ENCODE data around the gene CCL21. TPM values are rescaled to one million over a fixed set of nuclear protein-coding genes. Genes with fewer than 3 reads are reported as not detected.

The CCL21 gene
- total and polyA plus RNA-seq, 2 of the 4 experiments (the other 2 are of a cell fraction) = not detected

GRCh38 chr9:34674440-34674839, 35.5 kb downstream of the CCL21 start:
- H3K4me1 ChIP-seq (ENCODE audit: control insufficient read depth, insufficient read depth, low read length) = no peaks in the 10 kb centered on the region
- no peak overlapping the region for H3K14ac ChIP-seq (replicated peaks; ENCODE audit: low read depth, low read length)
- WGBS, 2 experiments (ENCODE audit: extremely low coverage in 2 of 2, insufficient read length in 1 of 2) = 71 to 100% methylated on average over 1 of the region's 3 CpGs
- no peak overlapping the region for H4K5ac ChIP-seq (ENCODE audit: low read depth, low read length)
- H3K36me3 ChIP-seq (ENCODE audit: control insufficient read depth, insufficient read depth, low read length) = peaks cover 2% of the 10 kb centered on the region
- peaks cover 25 to 27% of the 10 kb centered on the region in 2 experiments for H3K79me1 ChIP-seq (ENCODE audit: low read depth in 1 of 2, low read length in 2 of 2)
- no peak overlapping the region for H3K27ac ChIP-seq (ENCODE audit: insufficient read depth, low read length)
- no peak overlapping the region for H2AK5ac ChIP-seq (ENCODE audit: low read depth, low read length)
- no peak overlapping the region for H3K9ac ChIP-seq (ENCODE audit: low read depth, low read length)
- intact Hi-C loops (cut with micrococcal nuclease) (no loop called here), dilution Hi-C loops (cut with HindIII; ENCODE audit: low sequenced_read_pairs, unreplicated experiment) (no loop called here), in situ Hi-C loops (cut with MboI; ENCODE audit: low sequenced_read_pairs) (no loop called here)
- ChIA-PET POLR2A (ENCODE audit: unreplicated experiment) (no interaction called here), CTCF (interaction anchor here (1.0 to 3.3 kb wide), 2 partner anchors 27 to 28 kb away, joined by 3 to 16 read pairs; no protein-coding TSS in a partner anchor)
- no peak overlapping the region for H2BK5ac ChIP-seq (ENCODE audit: low read depth, low read length, poor library complexity, severe bottlenecking)
- no peak overlapping the region for H3K4ac ChIP-seq (ENCODE audit: low read depth, low read length)
- H2BK15ac ChIP-seq (ENCODE audit: low read depth, low read length) = no peak overlapping the region
- no peak overlapping the region for H3K4me2 ChIP-seq (ENCODE audit: low read depth, low read length)
- H3K4me3 ChIP-seq (ENCODE audit: insufficient read depth, low read depth, low read length) = no peak overlapping the region
- ATAC-seq (ENCODE audit: low read depth) (no peak), DNase-seq (no peak)
- H2BK120ac ChIP-seq (ENCODE audit: low read depth, low read length) = no peak overlapping the region
- H3K23ac ChIP-seq (ENCODE audit: low read depth, low read length) = no peak overlapping the region
- no peaks in the 10 kb centered on the region for H3K27me3 ChIP-seq (ENCODE audit: control insufficient read depth, insufficient read depth, low read length)
- H4K8ac ChIP-seq (ENCODE audit: low read depth in 2 of 2, low read length in 2 of 2) = no peak overlapping the region
- TF ChIP-seq MXI1 (IDR thresholded peaks at IDR 0.05; ENCODE audit: borderline replicate concordance, low read depth, low read length) (no peak), USF2 (IDR thresholded peaks at IDR 0.05; ENCODE audit: low read depth, low read length) (no peak), MAFK (IDR thresholded peaks at IDR 0.05; ENCODE audit: low read depth, low read length) (no peak), CTCF (conservative IDR thresholded peaks at IDR 0.05; ENCODE audit: low read depth, low read length) (no peak), BHLHE40 (IDR thresholded peaks at IDR 0.05; ENCODE audit: low read depth, low read length) (no peak)
- H3K9me1 ChIP-seq (ENCODE audit: insufficient read depth, low read length) = no peaks in the 10 kb centered on the region; the same call in 1 of the 2 replicates
- H4K20me1 ChIP-seq (ENCODE audit: insufficient read depth, low read length) = no peaks in the 10 kb centered on the region
- no peak overlapping the region for H4K91ac ChIP-seq (ENCODE audit: insufficient read depth, low read depth, low read length)
- no peak overlapping the region for H2BK20ac ChIP-seq (ENCODE audit: low read depth, low read length)
- H3K18ac ChIP-seq (ENCODE audit: low read depth, low read length) = no peak overlapping the region
- no peak overlapping the region for H3K56ac ChIP-seq (ENCODE audit: extremely low read depth, insufficient read depth, low read length)
- no peaks in the 10 kb centered on the region for H3K9me3 ChIP-seq (ENCODE audit: control insufficient read depth, insufficient read depth, low read length)
- no peak overlapping the region for H2AFZ ChIP-seq (replicated peaks; ENCODE audit: low read length, poor library complexity)
- no TSS peak for BruUV-seq (replicated peaks)
- H2AK9ac ChIP-seq (replicated peaks; ENCODE audit: low read depth, low read length, poor library complexity) = no peak overlapping the region

Data from IMR-90 (cell line).